Uterus (tissue), 2 donors: Measurements from ENCODE around the gene TBC1D21.

Experiments used
- CTCF ChIP-seq, 4 experiments: fragments of 200-600 bp in 2 of 4; fragments of 450-650 bp in 2 of 4; sonication (generic) in 2 of 4; IDR thresholded peaks; one replicate each; pipeline ENCODE4 v1.5.1; 2016 to 2019; ENCODE audit warnings: antibody characterized with exemption in 4 of 4, mild to moderate bottlenecking in 2 of 4, moderate library complexity in 1 of 4
- POLR2A ChIP-seq, 2 donors: fragments of 450-650 bp; IDR thresholded peaks; one replicate each; pipeline ENCODE4 v1.6.1; 2016; ENCODE audit warnings: antibody characterized with exemption in 2 of 2, mild to moderate bottlenecking in 1 of 2, moderate library complexity in 1 of 2

- TF ChIP-seq CTCF (IDR thresholded peaks at IDR 0.05) (no peak), POLR2A (IDR thresholded peaks at IDR 0.05) (no peak)
Measured at GRCh38 chr15:73836845-73837244, 36.5 kb upstream of the TBC1D21 start.
